OCI-LY7 (cell line): ENCODE data around the gene SHROOM3.

ENCODE experiments used
- CTCF ChIP-seq: fragments of 200-600 bp; sonication (generic); conservative IDR thresholded peaks from 2 replicates; pipeline ENCODE4 v1.5.1; 2014; ENCODE audit warnings: mild to moderate bottlenecking, antibody characterized with exemption, low read length, moderate library complexity, mixed read lengths
- EZH2phosphoT487 ChIP-seq: fragments of 200-600 bp; sonication (generic); IDR thresholded peaks from 2 replicates; pipeline ENCODE4 v1.6.1; 2018; ENCODE audit warnings: low read depth, borderline replicate concordance, mild to moderate bottlenecking, mixed run types, antibody characterized with exemption, low read length, moderate library complexity, mixed read lengths

GRCh38 chr4:76535603-76536372 is 100.8 kb downstream of the SHROOM3 start:
- TF ChIP-seq CTCF (no peak), EZH2phosphoT487 (no peak)
